HG03280 (cell line): Measurements from ENCODE around the gene NSD2.

Experiments
- ATAC-seq: cut with Tn5 transposase; IDR thresholded peaks from one replicate; pipeline ENCODE4 v1.9.1; 2021; ENCODE audit warnings: mild to moderate bottlenecking, moderate library complexity; ENCODE audit not compliant: unreplicated experiment

Gene NSD2

DNA sequence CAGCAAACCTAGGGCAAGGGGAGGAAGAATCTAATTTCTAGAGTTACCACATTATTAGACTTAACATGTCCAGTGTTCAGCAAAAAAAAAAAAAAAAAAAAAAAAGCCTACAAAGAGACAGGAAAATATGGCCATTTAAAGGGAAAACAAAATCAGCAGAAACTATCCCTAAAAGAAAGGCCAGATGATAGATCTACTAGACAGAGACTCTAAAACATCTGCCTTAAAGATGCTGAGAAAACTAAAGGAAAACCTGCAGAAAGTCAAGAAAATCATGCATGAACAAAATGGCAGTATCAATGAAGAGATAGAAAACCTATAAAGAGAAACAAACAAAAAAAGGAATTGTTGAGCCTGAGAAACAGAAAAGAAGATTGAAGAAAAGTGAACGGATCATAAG is 93.8 kb downstream of the NSD2 start:
- no peak for ATAC-seq

DNA sequence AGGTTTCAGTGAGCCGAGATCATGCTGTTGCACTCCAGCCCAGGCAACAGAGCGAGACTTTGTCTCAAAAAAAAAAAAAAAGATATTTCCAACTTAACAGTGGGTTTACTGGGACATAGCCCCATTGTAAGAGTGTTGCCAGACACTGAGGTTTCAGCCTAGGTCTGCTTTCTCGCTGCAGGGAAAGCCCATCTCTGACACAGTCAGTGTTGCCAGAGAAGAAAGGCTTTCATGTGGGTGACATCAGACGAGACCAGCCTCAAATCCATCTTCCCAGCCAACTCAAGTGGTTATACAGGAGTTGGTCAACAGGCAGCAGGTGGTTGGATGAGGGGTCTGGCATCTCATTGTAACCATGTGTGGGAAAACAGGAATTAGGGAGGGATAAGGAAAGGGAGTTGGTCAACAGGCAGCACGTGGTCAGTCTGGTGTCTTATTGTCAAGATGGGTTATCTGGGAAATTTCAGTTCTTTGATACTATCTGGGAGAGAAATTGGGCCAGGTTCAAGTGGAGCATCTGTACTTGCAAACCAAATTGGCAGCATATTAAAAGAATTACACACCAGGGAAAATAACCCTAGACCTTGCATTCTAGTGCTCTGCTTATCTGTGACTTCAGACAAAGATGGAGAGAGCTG is 96.4 kb downstream of the NSD2 start:
- ATAC-seq = no peak

DNA sequence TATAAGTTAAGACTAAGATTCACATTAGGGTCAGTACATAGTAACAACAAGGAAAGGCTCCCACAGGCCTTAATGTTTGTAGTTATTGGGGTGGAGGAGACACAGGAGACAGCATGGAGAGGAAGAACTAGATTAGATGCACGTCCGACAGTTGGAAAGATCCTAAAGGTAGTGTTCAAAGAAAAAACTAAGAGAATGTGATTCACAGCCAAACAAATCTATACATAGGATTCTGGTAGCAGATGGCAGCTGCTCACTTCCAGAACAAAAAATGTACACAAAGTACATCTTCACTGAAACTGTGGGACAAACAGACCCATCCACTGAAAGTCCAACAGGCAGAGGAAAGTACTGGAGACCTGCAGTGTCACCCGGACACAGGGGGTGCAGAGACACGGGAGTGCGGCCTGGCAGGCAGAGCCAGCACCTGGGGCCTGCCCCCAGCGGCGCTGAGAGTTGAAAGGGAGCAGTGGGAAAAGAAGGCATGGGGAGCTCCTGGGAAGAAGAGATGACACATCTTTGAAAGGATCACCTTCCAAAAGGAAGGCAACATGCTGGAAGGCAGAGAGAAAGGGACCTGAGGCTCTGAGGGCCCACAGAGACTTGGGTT is 97.6 kb downstream of the NSD2 start:
- no peak for ATAC-seq

DNA sequence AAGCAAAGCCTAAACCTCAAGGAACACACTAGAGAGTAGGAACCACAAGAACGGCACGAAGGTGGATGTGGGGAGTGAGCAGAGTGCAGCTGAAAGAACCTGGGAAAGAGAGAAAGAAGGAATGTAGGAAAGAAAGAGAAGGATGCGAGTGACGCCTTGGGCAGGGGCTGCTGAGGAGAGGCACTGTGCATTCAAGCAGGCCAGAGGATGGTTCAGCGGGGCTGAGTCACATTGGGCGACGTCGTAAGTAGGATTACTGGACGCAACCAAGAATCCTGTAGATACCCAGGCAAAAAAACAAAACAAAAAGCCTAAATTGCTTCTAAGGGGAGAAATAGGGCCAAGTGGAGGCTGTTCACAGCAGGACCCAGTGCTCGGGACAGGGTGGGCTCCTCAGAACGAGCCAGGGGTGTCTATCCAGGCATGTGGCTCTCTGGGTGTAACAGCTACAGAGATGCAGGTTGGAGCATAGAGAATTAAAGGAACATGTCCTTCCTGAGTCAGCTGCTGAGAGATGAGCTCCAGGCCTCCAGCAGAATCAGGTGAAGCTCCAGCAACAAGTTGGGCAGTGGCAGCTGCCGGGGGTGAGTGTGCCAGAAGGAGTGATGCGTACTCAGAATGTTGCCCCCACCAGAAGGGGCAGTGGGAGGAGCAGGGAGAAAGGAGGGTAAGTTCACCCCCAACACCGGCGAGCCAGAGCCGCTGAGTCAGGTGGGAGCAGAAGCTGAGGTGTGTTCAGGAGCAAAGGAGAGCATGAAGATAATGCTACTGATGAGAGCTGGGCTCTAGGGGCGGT is 98.9 kb downstream of the NSD2 start:
- ATAC-seq = no peak

DNA sequence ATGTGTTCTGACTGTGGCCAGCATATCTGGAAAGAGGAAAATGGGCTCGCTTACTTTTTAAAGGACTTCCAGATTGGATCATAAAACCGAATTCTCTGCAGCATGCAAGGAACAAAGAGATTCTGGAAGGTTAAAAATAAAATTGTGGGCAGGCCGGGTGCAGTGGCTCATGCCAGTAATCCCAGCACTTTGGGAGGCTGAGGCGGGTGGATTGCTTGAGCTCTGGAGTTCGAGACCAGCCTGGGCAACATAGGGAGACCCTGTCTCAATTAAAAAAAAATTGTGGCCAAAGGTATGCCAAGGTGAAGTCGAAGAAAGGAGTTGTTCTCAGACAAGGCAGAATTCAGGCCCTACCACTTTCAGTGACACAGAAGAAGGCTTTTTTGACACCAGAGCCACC is 99.7 kb downstream of the NSD2 start:
- no peak for ATAC-seq

DNA sequence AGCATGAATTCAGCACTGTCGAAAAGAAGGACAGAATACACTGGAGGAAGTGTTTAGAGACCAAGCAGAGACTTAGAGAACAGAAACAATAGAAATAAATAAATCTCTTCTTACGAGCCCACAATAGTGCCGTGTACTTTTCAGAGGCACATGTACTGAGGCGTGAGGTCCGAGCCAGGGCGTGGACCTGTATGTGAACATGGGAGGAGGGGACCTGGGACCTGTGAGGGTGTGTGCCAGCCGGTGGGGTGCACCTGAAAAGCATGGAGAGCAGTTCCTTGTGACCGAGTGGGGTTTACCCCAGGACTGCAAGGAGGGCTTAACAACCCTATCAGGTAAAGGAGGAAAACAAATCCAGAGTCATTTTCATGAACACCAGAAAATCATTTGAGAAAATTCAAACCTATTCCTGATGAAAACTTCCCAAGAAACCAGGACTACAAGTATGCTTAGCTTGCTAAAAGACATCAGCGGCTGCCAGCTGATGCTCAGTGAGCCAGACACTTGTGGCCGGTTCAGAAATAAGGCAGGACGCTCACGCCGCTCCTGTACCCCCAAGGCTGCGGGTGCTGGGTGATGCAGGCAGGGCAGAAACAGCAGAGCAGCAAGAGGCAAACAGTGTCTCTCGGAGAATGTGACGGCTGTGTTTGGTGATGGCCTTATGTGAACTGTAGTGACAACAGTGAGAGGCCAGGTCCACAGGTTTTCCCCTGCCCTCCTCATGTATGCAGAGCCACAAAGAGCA is 100.4 kb downstream of the NSD2 start:
- ATAC-seq = no peak

DNA sequence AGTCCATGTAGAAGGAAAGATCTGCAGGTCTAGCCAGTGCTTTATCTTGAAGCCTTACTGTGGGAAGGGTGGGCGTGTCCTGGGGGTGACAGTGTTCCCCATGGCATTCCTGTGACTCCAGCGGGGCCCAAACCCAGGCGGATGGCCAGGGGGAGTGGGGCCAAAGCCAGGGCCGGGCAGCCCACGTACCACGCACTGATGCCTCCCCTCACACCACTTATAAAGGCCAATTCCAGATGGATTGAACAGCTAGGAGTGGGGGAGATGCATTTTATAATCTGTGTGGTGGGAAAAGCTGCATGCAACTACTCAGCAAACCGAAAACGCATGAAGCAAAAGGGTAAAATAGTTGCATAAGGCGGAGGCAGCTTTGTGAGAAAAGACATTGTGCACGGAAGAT is 101.2 kb downstream of the NSD2 start:
- ATAC-seq = no peak

DNA sequence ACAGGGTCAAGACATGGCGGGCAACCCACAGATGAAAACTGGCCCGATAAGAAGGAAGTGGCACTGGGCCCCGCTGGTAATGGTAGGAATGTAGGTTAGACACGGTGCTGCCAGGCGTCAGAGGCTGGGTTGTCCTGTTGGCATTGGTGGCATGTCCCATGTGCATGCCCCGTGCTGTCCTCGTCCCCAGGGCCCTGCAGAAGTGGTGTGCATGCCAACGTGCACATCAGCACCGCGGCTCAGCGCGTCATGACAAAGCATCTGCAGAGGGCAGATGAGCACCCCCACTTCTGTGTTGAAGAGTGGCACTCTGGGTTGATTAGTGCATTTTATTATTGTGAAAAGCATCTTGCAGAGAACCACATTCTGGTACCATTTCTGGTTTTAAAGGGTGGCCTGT is 102.0 kb downstream of the NSD2 start:
- no peak for ATAC-seq

DNA sequence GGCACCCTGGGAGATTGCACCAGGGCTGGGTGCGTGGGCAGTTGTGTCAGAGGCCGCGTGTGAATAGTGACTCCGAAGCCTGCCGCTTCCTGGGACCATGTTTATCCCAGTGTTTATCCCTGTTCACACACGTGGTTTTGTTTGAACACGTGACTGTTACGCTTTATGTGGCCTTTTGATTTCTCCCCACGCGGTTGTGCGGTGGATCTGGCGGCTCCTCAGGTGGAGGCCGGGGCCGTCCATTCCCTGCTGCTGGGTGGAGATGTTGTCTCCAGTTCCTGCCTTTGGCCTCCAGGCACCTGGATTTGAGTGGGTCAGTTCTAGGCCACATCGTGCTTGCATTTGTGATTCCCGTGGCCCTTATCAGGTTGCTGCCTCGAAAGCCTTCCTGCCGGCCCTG is 102.5 kb downstream of the NSD2 start:
- ATAC-seq = no peak

DNA sequence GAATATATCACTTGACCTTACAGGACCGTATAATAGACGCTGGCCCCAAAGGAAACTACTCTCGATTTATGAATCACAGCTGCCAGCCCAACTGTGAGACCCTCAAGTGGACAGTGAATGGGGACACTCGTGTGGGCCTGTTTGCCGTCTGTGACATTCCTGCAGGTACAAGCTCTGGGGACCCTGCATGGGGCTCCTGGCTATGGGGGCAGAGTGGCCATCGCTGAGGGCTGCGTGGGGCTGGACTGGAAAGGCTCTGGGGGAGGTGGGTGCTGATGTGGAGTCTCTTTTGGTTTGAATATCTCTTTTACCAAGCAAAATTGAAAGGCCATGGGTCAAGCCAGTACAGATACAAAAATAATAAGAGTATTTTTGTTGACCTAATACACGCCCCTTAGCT is 103.6 kb downstream of the NSD2 start:
- ATAC-seq = no peak

DNA sequence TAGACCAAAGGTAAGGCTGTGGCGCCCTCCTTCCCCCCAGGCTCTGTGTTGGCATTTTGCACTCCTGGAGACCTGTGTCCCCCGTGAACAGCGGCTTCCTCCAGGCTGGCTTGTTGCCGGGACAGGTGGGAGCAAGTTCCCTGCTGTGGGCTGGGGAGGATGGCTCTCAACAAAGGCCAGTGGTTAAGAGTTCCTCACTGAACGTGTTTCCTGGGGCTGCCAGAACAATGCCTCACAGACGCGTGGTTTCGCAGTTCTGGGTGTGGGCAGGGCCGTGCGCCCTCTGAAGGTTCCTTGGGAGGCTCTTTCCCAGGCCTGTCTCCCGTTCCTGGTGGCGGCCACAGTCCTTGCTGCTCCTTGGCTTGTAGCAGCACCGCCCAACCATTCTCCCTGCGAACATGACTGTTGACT is 104.2 kb downstream of the NSD2 start:
- no peak for ATAC-seq

DNA sequence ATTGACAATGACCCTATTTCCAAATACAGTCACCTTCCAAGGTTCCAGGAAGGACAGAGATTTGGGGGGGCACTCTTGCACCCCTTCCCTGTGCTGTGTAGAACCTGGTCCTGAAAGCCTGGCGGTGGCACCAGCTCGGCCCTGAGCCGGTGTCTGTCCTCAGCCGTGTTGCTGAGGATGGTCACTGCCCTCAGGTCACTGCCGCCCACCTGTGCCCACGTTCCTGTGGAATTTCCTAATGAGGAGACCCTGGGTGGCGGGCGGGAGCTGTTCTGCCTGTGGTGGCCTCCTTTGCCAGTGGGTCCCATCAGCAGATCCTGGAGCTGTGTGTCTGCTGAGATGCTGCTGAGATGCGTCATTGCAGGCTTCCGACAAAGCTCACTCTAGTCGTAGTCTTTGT is 104.7 kb downstream of the NSD2 start:
- no peak for ATAC-seq

DNA sequence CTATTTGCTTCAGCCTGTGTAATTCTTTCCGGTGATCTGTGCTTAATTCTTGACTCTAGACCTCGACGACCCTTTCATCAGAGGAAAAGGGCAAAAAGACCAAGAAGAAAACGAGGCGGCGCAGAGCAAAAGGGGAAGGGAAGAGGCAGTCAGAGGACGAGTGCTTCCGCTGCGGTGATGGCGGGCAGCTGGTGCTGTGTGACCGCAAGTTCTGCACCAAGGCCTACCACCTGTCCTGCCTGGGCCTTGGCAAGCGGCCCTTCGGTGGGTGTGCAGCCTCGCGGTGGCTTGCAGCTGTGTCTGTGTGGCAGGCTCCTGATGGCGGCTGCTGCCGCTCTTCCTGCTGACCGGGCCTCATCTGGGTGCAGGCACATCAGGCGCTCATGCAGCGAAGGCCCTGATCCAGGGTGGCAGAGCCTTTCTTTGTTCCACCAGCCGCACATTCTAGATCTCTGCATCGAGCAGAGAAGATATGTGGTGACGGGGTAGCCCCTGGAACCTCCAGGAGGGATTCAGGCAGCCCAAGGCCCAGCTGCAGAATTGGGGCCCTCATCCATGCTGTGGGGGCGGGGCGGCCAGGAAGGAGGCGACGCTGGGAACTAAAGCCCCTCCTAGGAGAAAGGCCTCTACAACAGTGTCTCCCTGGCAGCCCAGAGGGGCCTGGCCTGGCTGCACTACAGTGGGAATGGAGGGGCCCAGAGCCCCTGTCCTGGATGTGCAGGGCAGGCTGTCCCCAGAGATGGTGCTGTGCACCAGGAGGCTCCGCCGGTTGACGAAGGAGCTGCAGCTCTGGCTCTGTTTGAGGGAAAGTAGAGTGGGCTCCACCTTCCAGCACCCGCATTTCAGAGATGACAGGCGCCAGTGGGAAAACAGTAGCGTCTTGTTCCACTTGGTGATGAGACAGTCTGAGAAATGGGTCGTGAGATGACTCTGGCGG is 105.5 kb downstream of the NSD2 start:
- no peak for ATAC-seq

DNA sequence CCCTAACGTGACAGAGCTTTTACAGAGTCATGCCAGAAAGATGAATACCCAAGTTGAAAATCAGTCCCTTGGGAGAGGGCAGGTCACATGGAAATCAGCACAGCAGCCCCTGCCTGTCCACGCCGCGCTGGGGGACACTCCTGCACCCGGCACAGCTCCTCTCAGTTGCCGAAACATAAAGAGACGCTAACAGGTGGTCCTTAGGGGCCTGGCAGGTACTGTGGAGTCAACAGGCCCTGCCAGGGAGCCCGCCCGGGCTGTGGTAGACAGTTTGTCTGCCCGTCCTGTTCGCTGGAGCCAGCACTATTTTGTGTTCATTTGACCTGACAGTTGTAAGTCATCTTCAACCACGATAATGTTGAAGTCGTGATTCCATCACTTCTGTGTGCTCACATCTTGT is 107.0 kb downstream of the NSD2 start:
- no peak for ATAC-seq

DNA sequence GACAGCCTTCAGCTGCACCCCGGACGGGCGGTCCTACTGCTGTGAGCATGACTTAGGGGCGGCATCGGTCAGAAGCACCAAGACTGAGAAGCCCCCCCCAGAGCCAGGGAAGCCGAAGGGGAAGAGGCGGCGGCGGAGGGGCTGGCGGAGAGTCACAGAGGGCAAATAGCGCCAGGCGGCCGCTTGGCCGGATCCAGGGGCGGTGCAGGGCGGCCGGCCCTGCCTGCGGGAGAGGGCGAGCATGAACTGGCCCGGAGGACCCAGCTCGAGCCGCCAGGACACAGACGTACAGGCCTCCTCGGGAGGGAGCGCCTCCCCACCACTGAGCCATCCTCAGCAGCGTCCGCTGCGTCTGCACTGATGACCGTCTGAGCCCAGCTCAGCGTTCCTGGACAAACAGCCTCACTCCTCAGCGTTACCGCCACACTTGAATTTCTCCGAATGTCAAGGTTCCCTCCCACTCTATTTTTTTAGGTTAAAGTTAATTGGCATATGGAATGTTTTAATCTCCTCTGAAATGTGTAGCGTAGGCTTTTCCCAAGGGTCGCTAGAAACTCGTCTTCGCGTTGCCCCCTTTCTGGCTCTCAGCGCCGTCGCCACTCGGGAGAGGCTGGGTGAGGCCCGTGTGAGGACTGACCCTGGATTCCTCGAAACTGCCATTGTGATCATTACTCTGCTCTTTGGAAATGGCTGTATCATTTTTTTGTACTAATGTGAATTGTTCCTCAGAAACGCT is 107.7 kb downstream of the NSD2 start:
- no peak for ATAC-seq

DNA sequence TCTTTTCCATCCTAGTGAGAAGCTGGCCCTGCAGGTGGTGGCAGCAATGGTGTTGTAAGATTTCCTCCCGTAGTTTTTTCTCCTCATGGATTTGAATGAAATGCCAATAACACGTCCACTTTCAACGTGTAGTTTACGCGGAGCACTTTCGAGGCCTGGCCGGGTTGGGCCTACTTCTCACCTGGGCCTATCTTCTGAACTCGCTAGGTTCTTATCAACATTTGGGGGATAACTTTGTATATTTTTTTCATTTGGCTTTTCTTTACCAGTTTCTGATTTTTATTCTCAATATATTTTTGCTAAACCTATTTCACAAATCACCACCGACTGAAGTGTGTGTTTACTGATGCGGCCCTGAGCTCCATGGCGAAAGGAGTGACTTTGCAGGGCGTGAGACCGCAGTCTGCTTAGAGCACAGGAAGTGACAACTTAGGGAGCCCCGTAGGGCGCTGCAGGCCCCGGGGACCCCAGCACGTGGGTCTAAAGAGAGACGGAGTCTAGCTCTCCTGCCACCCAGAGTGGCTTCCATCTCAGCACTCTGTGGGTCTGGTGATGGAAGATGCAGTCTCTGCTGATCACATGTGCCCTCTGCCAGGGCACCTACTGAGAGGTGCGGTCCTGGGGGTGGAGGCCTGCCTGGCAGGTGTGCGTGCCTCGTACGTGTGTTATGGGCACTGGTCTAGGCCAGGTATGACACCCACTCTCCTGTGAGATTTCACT is 108.4 kb downstream of the NSD2 start:
- no peak for ATAC-seq

DNA sequence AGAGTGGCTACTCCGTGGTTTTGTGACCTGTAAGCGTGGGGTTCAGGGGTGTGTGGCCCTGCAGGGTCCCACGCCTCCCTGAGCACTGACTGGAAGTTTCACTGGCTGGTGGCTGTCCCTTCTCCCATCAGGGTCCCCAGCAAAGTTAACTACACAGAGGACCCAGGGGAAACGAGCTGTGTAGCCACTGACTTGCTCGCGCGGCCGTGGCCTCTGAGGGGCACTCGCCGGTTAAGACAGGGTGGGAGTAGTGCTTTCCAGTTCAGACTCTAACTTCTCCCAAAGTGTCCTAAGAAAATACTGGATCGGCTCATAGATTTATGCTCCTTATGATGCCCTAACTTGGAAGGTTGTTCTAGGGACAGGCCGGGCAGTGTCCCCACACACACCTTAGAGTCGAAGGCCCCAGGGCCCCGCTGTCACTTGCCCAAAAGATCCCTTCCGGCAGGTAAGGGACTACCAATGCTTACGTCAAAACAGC is 109.4 kb downstream of the NSD2 start:
- no peak for ATAC-seq

DNA sequence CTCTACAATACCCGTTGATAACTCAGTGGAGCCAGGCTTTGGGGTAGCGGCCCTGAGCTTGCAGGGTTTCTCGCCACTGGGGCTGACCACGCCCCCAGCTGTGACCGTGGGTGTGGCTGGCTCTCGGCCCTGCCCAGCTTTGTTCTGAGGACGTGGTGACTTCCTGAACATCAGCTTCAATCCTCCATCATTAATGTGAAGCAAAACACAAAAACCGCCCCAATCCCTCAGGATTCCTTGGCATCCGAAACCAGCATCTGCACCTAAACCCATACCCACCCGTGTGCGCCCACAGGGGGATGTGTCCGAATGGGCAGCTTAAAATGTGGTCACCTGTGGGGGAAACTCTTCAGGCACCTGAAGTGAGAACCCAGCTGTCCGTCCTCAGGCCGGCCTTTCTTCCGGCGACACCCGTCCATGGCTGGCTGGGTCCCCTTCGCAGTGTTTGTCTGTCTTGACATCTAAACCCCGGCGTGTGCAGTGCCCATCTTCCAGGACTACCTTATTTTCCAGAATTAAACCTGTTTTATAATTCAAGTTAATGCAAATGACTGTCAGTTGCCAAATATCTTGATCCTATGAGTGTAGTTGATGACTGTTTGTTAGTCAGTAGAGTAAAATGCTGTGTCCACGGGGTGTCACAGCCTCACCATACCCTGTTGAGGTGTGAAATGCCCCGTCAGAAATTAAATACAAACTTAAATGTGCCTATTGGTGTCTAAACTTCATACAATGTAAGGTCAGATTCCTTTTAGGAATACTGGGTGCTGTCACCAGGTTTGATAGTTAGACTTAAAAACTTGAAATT is 110.3 kb downstream of the NSD2 start:
- ATAC-seq = no peak
